Endothelial cell (in vitro differentiated cells): ENCODE data around the gene MED31. TPM values are rescaled to one million over a fixed set of nuclear protein-coding genes. Genes with fewer than 3 reads are reported as not detected.

Experiments
- DNase-seq: peaks from one replicate; pipeline ENCODE4 v3.0.0; 2021; ENCODE audit warnings: low spot score
- H3K27ac Mint-ChIP-seq: one replicate; pipeline ENCODE4 v1.8.0; 2021; ENCODE audit warnings: mixed read lengths, inconsistent platforms; ENCODE audit not compliant: unreplicated experiment
- H3K27me3 Mint-ChIP-seq: one replicate; pipeline ENCODE4 v1.8.0; 2021; ENCODE audit warnings: mild to moderate bottlenecking, moderate library complexity, mixed read lengths, inconsistent platforms; ENCODE audit not compliant: unreplicated experiment
- H3K36me3 Mint-ChIP-seq: one replicate; pipeline ENCODE4 v1.8.0; 2021; ENCODE audit warnings: mild to moderate bottlenecking, low read depth, mixed read lengths, inconsistent platforms; ENCODE audit not compliant: unreplicated experiment
- H3K4me1 Mint-ChIP-seq: one replicate; pipeline ENCODE4 v1.8.0; 2021; ENCODE audit warnings: mild to moderate bottlenecking, mixed read lengths, inconsistent platforms; ENCODE audit not compliant: unreplicated experiment
- H3K4me3 Mint-ChIP-seq: one replicate; pipeline ENCODE4 v1.8.0; 2021; ENCODE audit warnings: mild to moderate bottlenecking, mixed read lengths, inconsistent platforms; ENCODE audit not compliant: unreplicated experiment
- H3K9me3 Mint-ChIP-seq: one replicate; pipeline ENCODE4 v1.8.0; 2021; ENCODE audit warnings: mixed read lengths, inconsistent platforms; ENCODE audit not compliant: unreplicated experiment
- CTCF ChIP-seq: fragments of 200-600 bp; sonication (generic); IDR thresholded peaks from one replicate; pipeline ENCODE4 v1.5.0; 2021; ENCODE audit warnings: antibody characterized with exemption; ENCODE audit not compliant: unreplicated experiment
- total RNA-seq: library from RNA; stranded (reverse); fragmentation: NEBNext Ultra II Directional; extraction: Animal tissue kit (Norgen Biotek cat#: 25700); gene quantifications from one replicate; pipeline ENCODE4 v1.2.1, GENCODE V29; 2021; ENCODE audit not compliant: unreplicated experiment

MED31 gene
- total RNA-seq, 1 donor from 2014 or later, result 18.3 TPM

- no peaks in the 10 kb centered on the region for H3K9me3 Mint-ChIP-seq
- no peaks in the 10 kb centered on the region for H3K36me3 Mint-ChIP-seq
- no peaks in the 10 kb centered on the region for H3K27me3 Mint-ChIP-seq
- DNase-seq, result no peak
- peaks cover 14% of the 10 kb centered on the region for H3K4me1 Mint-ChIP-seq
- no peak overlapping the region for H3K4me3 Mint-ChIP-seq
- TF ChIP-seq CTCF, result no peak
- no peak overlapping the region for H3K27ac Mint-ChIP-seq
These were observed 26.5 kb upstream of the MED31 start for GRCh38 chr17:6677946-6678345.

- TF ChIP-seq CTCF, result no peak
- H3K9me3 Mint-ChIP-seq, result no peaks in the 10 kb centered on the region
- no peak overlapping the region for H3K4me3 Mint-ChIP-seq
- H3K27ac Mint-ChIP-seq, result no peak overlapping the region
- DNase-seq, result no peak
- H3K36me3 Mint-ChIP-seq, result no peaks in the 10 kb centered on the region
- no peaks in the 10 kb centered on the region for H3K27me3 Mint-ChIP-seq
- peaks cover 14% of the 10 kb centered on the region for H3K4me1 Mint-ChIP-seq
These were observed 25.9 kb upstream of the MED31 start for GRCh38 chr17:6677158-6677831.

GRCh38 chr17:6676802-6677157 lies 25.4 kb upstream of the MED31 start:
- no peak for TF ChIP-seq CTCF
- Mint-ChIP-seq H3K27me3 (no peaks in the 10 kb centered on the region), H3K4me1 (peaks cover 14% of the 10 kb centered on the region), H3K4me3 (no peak overlapping the region), H3K27ac (no peak overlapping the region), H3K9me3 (no peaks in the 10 kb centered on the region), H3K36me3 (no peaks in the 10 kb centered on the region)
- no peak for DNase-seq

GRCh38 chr17:6675201-6675825 lies 23.9 kb upstream of the MED31 start:
- no peak overlapping the region for H3K4me3 Mint-ChIP-seq
- TF ChIP-seq CTCF, result no peak
- DNase-seq, result no peak

GRCh38 chr17:6674586-6674985 lies 23.2 kb upstream of the MED31 start:
- TF ChIP-seq CTCF, result no peak
- DNase-seq, result no peak
- no peaks in the 10 kb centered on the region for H3K27me3 Mint-ChIP-seq
- no peak overlapping the region for H3K4me3 Mint-ChIP-seq
- peaks cover 14% of the 10 kb centered on the region for H3K4me1 Mint-ChIP-seq
- no peak overlapping the region for H3K27ac Mint-ChIP-seq
- H3K9me3 Mint-ChIP-seq, result no peaks in the 10 kb centered on the region
- no peaks in the 10 kb centered on the region for H3K36me3 Mint-ChIP-seq

More at GRCh38 chr17:6675201-6675825, 23.9 kb upstream of the MED31 start:
- H3K27ac Mint-ChIP-seq, result no peak overlapping the region
- peaks cover 14% of the 10 kb centered on the region for H3K4me1 Mint-ChIP-seq
- no peaks in the 10 kb centered on the region for H3K27me3 Mint-ChIP-seq
- no peaks in the 10 kb centered on the region for H3K36me3 Mint-ChIP-seq
- no peaks in the 10 kb centered on the region for H3K9me3 Mint-ChIP-seq
